Esophagus (tissue), 2 donors: ENCODE measurements around the gene PRKCB. TPM values are rescaled to one million over a fixed set of nuclear protein-coding genes. Genes with fewer than 3 reads are reported as not detected.
"Not testable (repeated sequence)": the region's sequence is repeated elsewhere in the genome, so short reads cannot be mapped to it uniquely, and the experiment has no call there.

Experiments used
- H3K27ac ChIP-seq, 2 donors: one replicate each; pipeline ENCODE4 v1.5.1; 2013; ENCODE audit warnings: low read depth in 2 of 2, mild to moderate bottlenecking in 2 of 2, inconsistent platforms in 1 of 2, low read length in 1 of 2, moderate library complexity in 1 of 2
- H3K27me3 ChIP-seq, 2 donors: one replicate each; pipeline ENCODE4 v1.6.1; 2013; ENCODE audit warnings: low read length in 2 of 2, control low read depth in 1 of 2, mild to moderate bottlenecking in 1 of 2; ENCODE audit not compliant: insufficient read depth in 2 of 2, control insufficient read depth in 1 of 2
- H3K36me3 ChIP-seq, 2 donors: one replicate each; pipeline ENCODE4 v1.6.1; 2013; ENCODE audit warnings: low read length in 1 of 2; ENCODE audit not compliant: control insufficient read depth in 2 of 2, insufficient read depth in 2 of 2
- H3K4me1 ChIP-seq, 2 donors: one replicate each; pipeline ENCODE4 v1.6.1; 2013; ENCODE audit warnings: low read length in 1 of 2; ENCODE audit not compliant: control insufficient read depth in 2 of 2, insufficient read depth in 2 of 2
- H3K4me3 ChIP-seq, 2 donors: one replicate each; pipeline ENCODE4 v1.5.1; 2013; ENCODE audit warnings: low read length in 2 of 2, mild to moderate bottlenecking in 2 of 2, low read depth in 1 of 2, moderate library complexity in 1 of 2
- H3K9me3 ChIP-seq, 2 donors: one replicate each; pipeline ENCODE4 v1.6.1; 2013; ENCODE audit warnings: mild to moderate bottlenecking in 2 of 2, low read depth in 1 of 2, low read length in 1 of 2, moderate library complexity in 1 of 2; ENCODE audit not compliant: control insufficient read depth in 2 of 2, insufficient read depth in 1 of 2
- WGBS, 2 donors: extraction: QIAGEN DNeasy Blood & Tissue Kit; methylation state at CpG; one replicate each; pipeline ENCODE4 v1.1.7; 2013; 5-methylcytosine and 5-hydroxymethylcytosine counted together
- polyA plus RNA-seq, 2 donors: library from polyadenylated mRNA; stranded (reverse); fragments of 200-250 nt; gene quantifications; one replicate each; pipeline ENCODE4 v1.2.3, GENCODE V29; 2013
- donor health status: healthy with polysubstance abuse.
- donor health status: Bipolar disorder and iron deficiency.

PRKCB gene
- polyA plus RNA-seq, 2 donors: 0.39 to 0.45 TPM

- no peak overlapping the region for H3K4me3 ChIP-seq
- 88 to 91% methylated on average over 4 of the region's 4 CpGs for WGBS, 2 donors
- H3K27ac ChIP-seq: no peak overlapping the region
- H3K27me3 ChIP-seq: no peaks in the 10 kb centered on the region
- no peaks in the 10 kb centered on the region for H3K36me3 ChIP-seq
- no peaks in the 10 kb centered on the region for H3K4me1 ChIP-seq
- no peaks in the 10 kb centered on the region for H3K9me3 ChIP-seq
Measured at GRCh38 chr16:23929237-23929636, 93.5 kb downstream of the PRKCB start.

DNA sequence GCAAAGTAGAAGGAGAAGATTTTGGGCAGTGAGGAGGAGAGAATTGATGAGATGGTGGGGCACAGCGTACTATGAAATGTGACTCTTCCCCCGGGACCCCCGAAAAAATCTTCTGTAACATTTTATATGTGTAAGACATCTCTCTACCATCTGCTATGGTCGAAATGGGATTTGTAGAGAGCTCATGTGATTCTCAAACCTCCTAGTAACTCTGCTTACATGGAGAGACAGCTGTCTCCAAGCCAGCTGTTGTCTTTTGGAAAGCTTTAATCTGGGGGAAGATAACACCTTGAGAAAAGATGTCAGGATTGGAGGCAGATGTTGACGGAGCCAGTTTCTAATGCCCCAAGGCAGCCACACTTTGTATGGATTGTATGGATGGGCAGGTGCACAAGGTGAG is 94.1 kb downstream of the PRKCB start:
- Histone ChIP-seq H3K27me3 (no peaks in the 10 kb centered on the region), H3K4me1 (no peaks in the 10 kb centered on the region), H3K27ac (no peak overlapping the region), H3K36me3 (no peaks in the 10 kb centered on the region), H3K4me3 (no peak overlapping the region), H3K9me3 (no peaks in the 10 kb centered on the region)
- 80 to 81% methylated on average over 5 of the region's 5 CpGs for WGBS, 2 donors

GRCh38 chr16:23930791-23931190 is 95.0 kb downstream of the PRKCB start:
- 84 to 85% methylated on average over 5 of the region's 5 CpGs for WGBS, 2 donors
- Histone ChIP-seq H3K27ac (no peak overlapping the region), H3K36me3 (no peaks in the 10 kb centered on the region), H3K4me3 (no peak overlapping the region), H3K27me3 (no peaks in the 10 kb centered on the region), H3K9me3 (no peaks in the 10 kb centered on the region), H3K4me1 (no peaks in the 10 kb centered on the region)

DNA sequence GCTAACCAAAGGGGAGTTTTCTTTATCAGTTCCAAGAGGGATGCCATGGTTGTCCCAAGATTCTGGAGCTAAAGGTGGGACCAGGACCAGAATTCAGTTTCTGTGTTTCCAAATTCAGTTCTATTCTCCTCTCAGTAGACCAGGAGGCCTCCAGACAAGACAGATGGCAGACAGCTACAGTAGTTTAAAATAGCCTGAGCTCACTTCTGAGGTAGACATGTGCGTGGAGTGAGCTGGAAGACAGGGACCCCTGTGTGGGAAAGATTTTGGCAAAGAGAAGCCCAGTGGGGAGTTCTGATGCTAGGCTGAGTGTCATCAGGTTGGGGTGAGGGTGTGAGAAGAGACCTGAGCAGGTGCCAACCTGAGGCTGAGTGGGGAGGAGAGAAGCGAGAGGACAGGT is 95.4 kb downstream of the PRKCB start:
- Histone ChIP-seq H3K9me3 (no peaks in the 10 kb centered on the region), H3K4me3 (no peak overlapping the region), H3K4me1 (no peaks in the 10 kb centered on the region), H3K27ac (no peak overlapping the region), H3K27me3 (no peaks in the 10 kb centered on the region), H3K36me3 (no peaks in the 10 kb centered on the region)
- 80 to 86% methylated on average over 2 of the region's 2 CpGs for WGBS, 2 donors

DNA sequence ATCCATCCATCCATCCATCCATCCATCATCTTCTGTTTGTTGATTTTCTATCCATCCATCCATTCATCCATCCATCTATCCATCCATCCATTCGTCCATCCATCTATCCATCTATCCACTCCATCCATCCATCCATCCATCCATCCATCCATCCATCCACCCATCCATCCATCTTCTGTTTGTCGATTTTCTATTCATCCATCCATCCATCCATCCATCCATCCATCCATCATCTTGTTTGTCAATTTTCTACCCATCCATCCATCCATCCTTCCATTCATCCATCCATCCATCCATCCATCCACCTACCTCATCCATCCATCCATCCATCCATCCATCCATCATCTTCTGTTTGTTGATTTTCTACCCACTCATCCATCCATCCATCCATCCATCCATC is 97.9 kb downstream of the PRKCB start:
- H3K27ac ChIP-seq, H3K4me1 ChIP-seq, H3K9me3 ChIP-seq, H3K36me3 ChIP-seq, H3K4me3 ChIP-seq, H3K27me3 ChIP-seq: not testable (repeated sequence)
- WGBS, 2 donors: 68 to 70% methylated on average over 2 of the region's 2 CpGs

DNA sequence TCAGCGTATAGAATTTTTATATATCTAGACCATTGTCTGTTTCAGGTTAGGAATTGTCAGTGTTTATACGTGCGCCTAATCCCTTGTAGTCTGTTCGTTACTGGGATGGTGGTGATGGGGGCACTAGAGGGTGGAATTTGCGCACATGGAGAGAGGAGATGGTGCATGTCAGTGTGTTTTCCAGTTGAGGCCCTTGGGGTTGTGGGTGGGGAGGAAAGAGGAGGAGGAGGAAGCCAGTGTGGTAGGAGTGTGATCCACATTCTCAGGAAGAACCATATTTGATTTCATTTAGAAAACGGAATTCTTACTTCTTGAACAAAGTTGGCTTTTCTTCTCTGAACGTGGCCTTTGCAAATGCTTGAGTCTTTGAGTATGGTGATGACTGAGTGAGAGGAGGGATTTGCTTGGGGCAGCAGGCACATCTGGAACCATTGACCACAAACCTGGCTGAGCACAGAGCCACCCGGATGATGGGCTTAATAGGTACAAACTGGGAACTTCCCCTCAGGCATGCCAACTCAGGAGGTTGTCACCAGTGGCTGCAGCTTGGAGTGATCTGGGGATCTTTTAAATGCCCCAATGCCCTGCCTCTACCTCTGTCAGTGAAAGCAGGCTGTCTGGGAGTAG is 98.9 kb downstream of the PRKCB start:
- 79 to 83% methylated on average over 8 of the region's 8 CpGs for WGBS, 2 donors
- Histone ChIP-seq H3K4me1 (no peaks in the 10 kb centered on the region), H3K36me3 (no peaks in the 10 kb centered on the region), H3K27me3 (no peaks in the 10 kb centered on the region), H3K9me3 (no peaks in the 10 kb centered on the region), H3K4me3 (no peak overlapping the region), H3K27ac (no peak overlapping the region)

- no peaks in the 10 kb centered on the region for H3K36me3 ChIP-seq
- no peaks in the 10 kb centered on the region for H3K27me3 ChIP-seq
- H3K4me3 ChIP-seq: no peak overlapping the region
- no peak overlapping the region for H3K27ac ChIP-seq
- no peaks in the 10 kb centered on the region for H3K9me3 ChIP-seq
- no peaks in the 10 kb centered on the region for H3K4me1 ChIP-seq
Measured at GRCh38 chr16:23940111-23940510, 104.3 kb downstream of the PRKCB start.

DNA sequence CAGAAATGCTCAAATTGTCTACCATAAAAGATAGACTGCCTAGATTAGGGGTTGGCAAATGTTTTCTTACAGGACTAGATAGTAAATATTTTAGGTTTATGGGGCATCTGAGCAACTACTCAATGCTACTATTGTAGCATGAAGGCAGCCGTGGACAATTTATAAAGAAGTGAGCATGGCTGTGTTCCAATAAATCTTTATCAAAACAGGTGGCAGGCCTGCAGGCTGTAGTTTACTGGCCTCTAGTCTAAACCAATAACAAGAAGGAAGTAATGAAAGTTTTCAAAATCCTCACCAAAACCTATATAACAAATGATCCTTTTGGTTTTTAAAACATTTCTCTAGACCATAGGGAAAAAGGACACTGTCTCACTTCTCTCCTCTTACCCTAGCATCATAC is 105.2 kb downstream of the PRKCB start:
- no peak overlapping the region for H3K4me3 ChIP-seq
- H3K4me1 ChIP-seq: no peaks in the 10 kb centered on the region
- H3K36me3 ChIP-seq: no peaks in the 10 kb centered on the region
- H3K27me3 ChIP-seq: no peaks in the 10 kb centered on the region
- no peak overlapping the region for H3K27ac ChIP-seq
- WGBS, 2 donors: 49 to 65% methylated on average over 1 of the region's 1 CpG
- no peaks in the 10 kb centered on the region for H3K9me3 ChIP-seq

GRCh38 chr16:23941963-23942564 is 106.3 kb downstream of the PRKCB start:
- Histone ChIP-seq H3K27me3 (no peaks in the 10 kb centered on the region), H3K4me3 (no peak overlapping the region), H3K4me1 (no peaks in the 10 kb centered on the region), H3K27ac (no peak overlapping the region), H3K9me3 (no peaks in the 10 kb centered on the region), H3K36me3 (no peaks in the 10 kb centered on the region)
- WGBS, 2 donors: 76% methylated on average over 5 of the region's 5 CpGs

- H3K27me3 ChIP-seq: no peaks in the 10 kb centered on the region
- no peaks in the 10 kb centered on the region for H3K4me1 ChIP-seq
- H3K36me3 ChIP-seq: no peaks in the 10 kb centered on the region
- no peak overlapping the region for H3K4me3 ChIP-seq
- WGBS, 2 donors: 77 to 78% methylated on average over 6 of the region's 6 CpGs
- no peak overlapping the region for H3K27ac ChIP-seq
- H3K9me3 ChIP-seq: no peaks in the 10 kb centered on the region
Measured at GRCh38 chr16:23943604-23944003, 107.8 kb downstream of the PRKCB start.
